LNCAP (cell line): Measurements from ENCODE around the gene MRPL43.
A peak's percentile ranks its signal among the peaks of the same experiment; 100 is the strongest.

Experiments
- TF ChIP-seq, protein P1 (sequence below): fragments of 450-650 bp; IDR thresholded peaks from 2 replicates; pipeline ENCODE4 v1.5.1; 2017; ENCODE audit warnings: mild to moderate bottlenecking

The MRPL43 gene

GRCh38 chr10:101015582-101015973, 28.3 kb upstream of the MRPL43 start:
- TF ChIP-seq, protein P1, sequence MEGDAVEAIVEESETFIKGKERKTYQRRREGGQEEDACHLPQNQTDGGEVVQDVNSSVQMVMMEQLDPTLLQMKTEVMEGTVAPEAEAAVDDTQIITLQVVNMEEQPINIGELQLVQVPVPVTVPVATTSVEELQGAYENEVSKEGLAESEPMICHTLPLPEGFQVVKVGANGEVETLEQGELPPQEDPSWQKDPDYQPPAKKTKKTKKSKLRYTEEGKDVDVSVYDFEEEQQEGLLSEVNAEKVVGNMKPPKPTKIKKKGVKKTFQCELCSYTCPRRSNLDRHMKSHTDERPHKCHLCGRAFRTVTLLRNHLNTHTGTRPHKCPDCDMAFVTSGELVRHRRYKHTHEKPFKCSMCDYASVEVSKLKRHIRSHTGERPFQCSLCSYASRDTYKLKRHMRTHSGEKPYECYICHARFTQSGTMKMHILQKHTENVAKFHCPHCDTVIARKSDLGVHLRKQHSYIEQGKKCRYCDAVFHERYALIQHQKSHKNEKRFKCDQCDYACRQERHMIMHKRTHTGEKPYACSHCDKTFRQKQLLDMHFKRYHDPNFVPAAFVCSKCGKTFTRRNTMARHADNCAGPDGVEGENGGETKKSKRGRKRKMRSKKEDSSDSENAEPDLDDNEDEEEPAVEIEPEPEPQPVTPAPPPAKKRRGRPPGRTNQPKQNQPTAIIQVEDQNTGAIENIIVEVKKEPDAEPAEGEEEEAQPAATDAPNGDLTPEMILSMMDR: no peak

DNA sequence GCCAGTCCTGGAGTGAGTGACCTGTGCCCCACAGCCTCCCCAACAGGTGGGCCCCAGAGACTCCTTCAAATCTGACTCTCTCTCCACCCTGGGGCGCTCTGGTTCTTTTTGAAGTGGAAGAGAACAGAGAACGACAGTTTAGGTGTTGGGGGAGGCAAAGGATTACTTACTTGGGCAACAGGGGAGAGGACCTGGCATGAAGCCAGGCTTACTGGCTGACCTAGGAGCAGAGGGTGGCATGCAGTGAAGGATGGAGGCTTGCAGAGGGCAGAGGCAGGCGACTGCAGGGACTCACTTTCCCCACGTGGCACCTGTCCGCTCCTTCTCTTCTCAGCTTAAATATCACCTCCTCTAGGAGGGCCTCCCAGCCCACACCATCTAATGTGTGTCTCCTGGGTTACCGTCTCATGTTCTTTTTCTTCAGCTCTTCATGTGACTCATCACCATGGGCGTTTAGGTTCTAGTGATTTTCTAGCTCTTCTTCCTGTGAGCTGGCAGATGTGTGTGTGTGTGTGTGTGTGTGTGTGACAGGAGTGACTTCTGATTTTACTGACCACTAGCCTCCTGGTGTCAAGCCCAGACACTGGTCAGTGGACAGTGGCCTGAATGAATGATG, 27.8 kb upstream of the MRPL43 start:
- TF ChIP-seq, protein P1: no peak

DNA sequence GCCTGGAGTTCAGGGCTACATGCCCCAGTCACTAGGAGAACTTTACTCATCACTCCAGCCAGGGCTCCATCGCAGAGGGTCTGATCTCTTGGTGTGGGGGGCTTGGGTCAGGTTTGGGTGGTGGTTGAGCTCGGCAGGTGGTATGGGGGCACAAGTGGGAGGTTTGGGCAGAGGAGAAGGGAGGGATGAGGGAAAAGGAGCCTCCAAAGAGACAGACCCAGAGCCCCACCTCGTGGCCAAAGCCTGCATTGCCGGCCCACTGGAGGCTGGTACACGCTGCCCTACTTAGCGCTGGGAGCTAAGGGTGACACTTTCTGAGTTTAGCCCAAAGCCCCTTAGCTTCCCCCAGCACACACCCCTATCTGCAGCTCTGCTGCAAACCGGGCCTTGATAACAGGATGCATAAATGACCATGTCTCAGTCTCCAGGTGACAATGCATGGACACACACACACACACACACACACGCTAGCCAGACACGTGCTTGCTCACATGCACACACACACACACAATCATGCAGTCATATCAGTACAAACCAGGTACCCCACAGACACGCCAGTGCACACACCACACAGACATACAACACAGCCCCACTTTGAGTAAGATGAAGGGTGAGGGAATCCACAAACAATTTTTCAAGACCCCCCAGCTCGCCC, 27.1 kb upstream of the MRPL43 start:
- TF ChIP-seq, protein P1: peak; percentile 60

DNA sequence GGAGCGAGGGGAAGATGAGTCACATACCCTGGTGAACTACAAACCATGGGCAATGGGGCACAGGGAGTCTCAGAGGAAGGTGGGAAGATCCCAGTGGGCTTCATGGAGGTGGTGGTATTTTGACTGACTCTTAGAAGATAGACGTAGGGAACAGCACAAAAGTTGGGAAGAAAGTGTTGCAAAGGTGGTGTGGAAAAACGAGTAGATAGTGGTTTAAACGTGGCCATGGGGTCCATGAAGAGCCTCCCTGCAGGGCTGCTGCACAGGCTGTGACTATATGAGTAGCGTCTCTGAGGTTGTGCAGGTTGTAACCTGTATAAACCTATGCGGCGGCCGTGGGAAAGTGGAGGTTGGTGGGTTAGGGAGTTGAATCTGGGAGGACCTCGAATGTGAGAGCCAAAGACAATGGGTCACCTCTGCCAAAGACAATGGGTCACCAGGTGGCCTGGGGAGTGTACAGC, 26.1 kb upstream of the MRPL43 start:
- TF ChIP-seq, protein P1: no peak

DNA sequence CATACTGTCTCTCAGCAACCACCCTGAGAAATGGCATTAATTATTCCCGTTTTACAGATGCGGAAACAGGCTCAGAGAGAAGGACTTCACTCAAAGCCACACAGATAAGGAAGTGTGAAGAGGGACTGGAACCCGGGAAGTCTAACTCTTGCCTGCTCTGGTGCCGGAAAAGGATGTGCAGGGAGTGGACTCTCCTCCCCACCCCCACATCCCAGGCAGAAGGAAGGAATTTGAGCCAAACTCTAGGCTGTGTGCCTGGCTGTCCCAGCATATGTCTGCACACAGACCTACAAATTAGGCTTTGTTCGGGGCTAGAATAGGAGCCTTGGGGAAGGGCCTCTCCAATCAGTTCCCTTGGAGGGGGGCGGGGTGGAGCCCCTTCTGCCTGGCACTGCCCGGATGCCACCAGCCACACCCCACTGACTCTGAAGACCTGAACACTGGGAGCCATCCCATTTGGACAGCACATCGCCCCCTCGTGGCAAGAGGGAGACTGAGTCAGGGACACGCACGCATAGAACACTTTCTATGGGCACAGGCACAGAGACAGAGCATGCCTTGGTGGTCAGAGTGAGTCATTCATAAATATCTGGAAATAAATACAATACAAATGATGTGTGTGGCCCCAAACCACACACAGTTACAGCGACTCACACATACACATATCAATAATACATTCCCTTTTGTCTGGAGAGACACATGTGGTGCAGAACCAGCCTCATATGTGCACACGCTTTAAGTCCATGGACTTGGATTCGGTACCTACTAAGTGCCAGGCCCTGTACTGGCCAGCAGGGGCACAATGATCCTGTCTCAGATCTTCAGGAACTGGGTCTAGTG, 25.4 kb upstream of the MRPL43 start:
- TF ChIP-seq, protein P1: peak; percentile 65

GRCh38 chr10:101011517-101012423, 24.5 kb upstream of the MRPL43 start:
- TF ChIP-seq, protein P1: no peak

- TF ChIP-seq, protein P1: no peak
Observed at GRCh38 chr10:101010329-101010728, 23.0 kb upstream of the MRPL43 start.
